AG20443 (cell line): ENCODE data around the gene METAP1.
"Not testable (repeated sequence)": the region's sequence is repeated elsewhere in the genome, so short reads cannot be mapped to it uniquely, and the experiment has no call there.

Experiments
- DNase-seq: peaks from one replicate; pipeline ENCODE4 v3.0.0; 2012; ENCODE audit warnings: low spot score, mixed read lengths

Gene METAP1

GRCh38 chr4:99059550-99059949 lies 64.0 kb downstream of the METAP1 start:
- DNase-seq = no peak

GRCh38 chr4:99061048-99061700 lies 65.7 kb downstream of the METAP1 start:
- DNase-seq = no peak

- no peak for DNase-seq
Measured at GRCh38 chr4:99062120-99062519, 66.6 kb downstream of the METAP1 start.

GRCh38 chr4:99065521-99065920 lies 70.0 kb downstream of the METAP1 start:
- DNase-seq = not testable (repeated sequence)

GRCh38 chr4:99067617-99068016 lies 72.1 kb downstream of the METAP1 start:
- no peak for DNase-seq

GRCh38 chr4:99071159-99071558 lies 75.6 kb downstream of the METAP1 start:
- no peak for DNase-seq

- no peak for DNase-seq
Measured at GRCh38 chr4:99074816-99075215, 79.3 kb downstream of the METAP1 start.

- no peak for DNase-seq
Measured at GRCh38 chr4:99076292-99076976, 80.9 kb downstream of the METAP1 start.

GRCh38 chr4:99077177-99077576 lies 81.7 kb downstream of the METAP1 start:
- DNase-seq = no peak

- no peak for DNase-seq
Measured at GRCh38 chr4:99078336-99078735, 82.8 kb downstream of the METAP1 start.

- DNase-seq = no peak
Measured at GRCh38 chr4:99078931-99079624, 83.6 kb downstream of the METAP1 start.

- DNase-seq = no peak
Measured at GRCh38 chr4:99079625-99080295, 84.2 kb downstream of the METAP1 start.

- DNase-seq = not testable (repeated sequence)
Measured at GRCh38 chr4:99080869-99081268, 85.3 kb downstream of the METAP1 start.

- no peak for DNase-seq
Measured at GRCh38 chr4:99082192-99082591, 86.7 kb downstream of the METAP1 start.

GRCh38 chr4:99084595-99084994 lies 89.1 kb downstream of the METAP1 start:
- DNase-seq = no peak

- peak; percentile 88 for DNase-seq
Measured at GRCh38 chr4:99088023-99088449, 92.5 kb downstream of the METAP1 start.

GRCh38 chr4:99088481-99089365 lies 93.2 kb downstream of the METAP1 start, which contains the start of gene ADH5:
Gene ADH5 (minus strand): TSS chr4:99088788. CDS start chr4:99088700, 88 bp downstream.
- DNase-seq = peak; percentile 95

GRCh38 chr4:99090481-99091215 lies 95.1 kb downstream of the METAP1 start:
- DNase-seq = no peak

GRCh38 chr4:99091216-99091575 lies 95.7 kb downstream of the METAP1 start:
- no peak for DNase-seq

GRCh38 chr4:99091841-99092240 lies 96.3 kb downstream of the METAP1 start:
- DNase-seq = not testable (repeated sequence)

- no peak for DNase-seq
Measured at GRCh38 chr4:99099311-99099710, 103.8 kb downstream of the METAP1 start.
